Endothelial cell of umbilical vein (primary cell): ENCODE measurements around the gene DARS1. TPM values are rescaled to one million over a fixed set of nuclear protein-coding genes. Genes with fewer than 3 reads are reported as not detected.

ENCODE experiments used
- BruUV-seq: library from RNA; stranded (reverse); fragments of 400-500 nt; replicated peaks from 2 replicates; lab custom pipeline; 2021; lab: Mats Ljungman, UMichigan
- CTCF ChIA-PET: fragments of 300-600, 350-600 bp; sonication (Branson Sonifier 250); formaldehyde crosslinking; loops from one replicate; lab custom pipeline; 2021; ENCODE audit warnings: antibody characterized with exemption, inconsistent platforms; lab: Charles Lee
- POLR2A ChIA-PET: fragments of 300-600, 350-600 bp; sonication (Branson Sonifier 250); formaldehyde crosslinking; loops from one replicate; lab custom pipeline; 2021; ENCODE audit warnings: antibody characterized with exemption, inconsistent platforms; lab: Charles Lee
- DNase-seq: peaks from one replicate; pipeline ENCODE4 v3.0.0-alpha.2; 2011; ENCODE audit warnings: low read depth, low spot score
- FAIRE-seq: peaks from 2 replicates; lab custom pipeline; 2011; peaks lifted over from hg19 to GRCh38; lab: Jason Lieb, UNC
- H2AFZ ChIP-seq: 2 replicates; pipeline ENCODE4 v1.6.0; 2012; ENCODE audit warnings: low read depth, low read length, control low read depth, inconsistent platforms
- H3K27ac ChIP-seq: 2 replicates; pipeline ENCODE4 v1.5.1; 2011; ENCODE audit warnings: low read depth, mild to moderate bottlenecking, control low read depth, low read length, moderate library complexity; ENCODE audit not compliant: insufficient read depth
- H3K27me3 ChIP-seq, 2 experiments: 2 replicates each; pipeline versions ENCODE4 v1.6.0 to v1.6.1; 2011; ENCODE audit warnings: low read length in 2 of 2, mixed read lengths in 1 of 2; ENCODE audit not compliant: control insufficient read depth in 2 of 2, insufficient read depth in 2 of 2
- H3K36me3 ChIP-seq, 2 experiments: 2 replicates in 1 of 2; 3 replicates in 1 of 2; pipeline ENCODE4 v1.5.1; 2011; ENCODE audit warnings: low read length in 2 of 2, mild to moderate bottlenecking in 1 of 2, moderate library complexity in 1 of 2; ENCODE audit not compliant: control insufficient read depth in 2 of 2, insufficient read depth in 2 of 2; ENCODE audit errors: extremely low read depth in 1 of 2
- H3K4me1 ChIP-seq: 3 replicates; pipeline ENCODE4 v1.5.1; 2011; ENCODE audit warnings: mild to moderate bottlenecking, low read length; ENCODE audit not compliant: control insufficient read depth, insufficient read depth; ENCODE audit errors: extremely low read depth
- H3K4me2 ChIP-seq: 2 replicates; pipeline ENCODE4 v1.6.1; 2011; ENCODE audit warnings: low read length, control low read depth, mixed read lengths; ENCODE audit not compliant: insufficient read depth
- H3K4me3 ChIP-seq, 3 experiments: fragments of 200-600 bp in 1 of 3; sonication (generic), shearing (Covaris generic) in 1 of 3; replicated peaks in 1 of 3; 2 replicates each; pipeline ENCODE4 v1.5.1; 2011 to 2016; ENCODE audit warnings: control low read depth in 3 of 3, low read length in 3 of 3, mild to moderate bottlenecking in 2 of 3, inconsistent platforms in 1 of 3, low read depth in 1 of 3, moderate library complexity in 1 of 3; ENCODE audit not compliant: insufficient read depth in 1 of 3
- H3K79me2 ChIP-seq: 2 replicates; pipeline ENCODE4 v1.6.0; 2012; ENCODE audit warnings: low read length, inconsistent platforms; ENCODE audit not compliant: control insufficient read depth, insufficient read depth
- H3K9ac ChIP-seq: replicated peaks from 2 replicates; pipeline ENCODE3; 2011; ENCODE audit warnings: low read length, control low read depth; ENCODE audit not compliant: insufficient read depth; ENCODE audit errors: extremely low read depth
- H3K9me1 ChIP-seq: replicated peaks from 3 replicates; pipeline ENCODE4 v1.6.0; 2011; ENCODE audit warnings: mild to moderate bottlenecking, low read length; ENCODE audit not compliant: control insufficient read depth, insufficient read depth; ENCODE audit errors: extremely low read depth
- H3K9me3 ChIP-seq: replicated peaks from 2 replicates; pipeline ENCODE4 v1.5.1; 2012; ENCODE audit warnings: low read length, inconsistent platforms; ENCODE audit not compliant: control insufficient read depth, insufficient read depth
- H4K20me1 ChIP-seq: replicated peaks from 2 replicates; pipeline ENCODE3; 2011; ENCODE audit warnings: mild to moderate bottlenecking, low read length; ENCODE audit not compliant: control insufficient read depth, insufficient read depth; ENCODE audit errors: extremely low read depth
- EZH2 ChIP-seq: IDR thresholded peaks from 2 replicates; pipeline ENCODE4 v1.6.1; 2012; ENCODE audit warnings: borderline replicate concordance, low read depth, mild to moderate bottlenecking, moderate library complexity, low read length, inconsistent platforms; ENCODE audit not compliant: severe bottlenecking
- FOS ChIP-seq: IDR thresholded peaks from 2 replicates; pipeline ENCODE4 v1.6.1; 2011; ENCODE audit warnings: mild to moderate bottlenecking, low read length, moderate library complexity, borderline replicate concordance; ENCODE audit not compliant: insufficient read depth
- JUN ChIP-seq: IDR thresholded peaks from 2 replicates; pipeline ENCODE4 v1.6.1; 2011; ENCODE audit warnings: borderline replicate concordance, low read depth; ENCODE audit not compliant: insufficient read length, insufficient read depth
- POLR2AphosphoS5 ChIP-seq: IDR thresholded peaks from 2 replicates; pipeline ENCODE4 v1.6.1; 2012; ENCODE audit warnings: low read depth, mild to moderate bottlenecking, control low read depth, low read length, moderate library complexity; ENCODE audit not compliant: insufficient read depth
- dilution Hi-C: fragments of 300-500 bp; cut with MboI; formaldehyde crosslinking; loops from one replicate; pipeline ENCODE4 v1.15.0; 2019; ENCODE audit warnings: low sequenced_read_pairs; ENCODE audit not compliant: extremely low pct_ligation_motif_present
- intact Hi-C: fragments of 100-400 bp; cut with micrococcal nuclease; formaldehyde crosslinking; loops from one replicate; pipeline ENCODE4 v1.10.0; 2022
- polyA plus RNA-seq, 4 experiments: library from polyadenylated mRNA; depleted of rRNA in 3 of 4; stranded (reverse) in 3 of 4; unstranded in 1 of 4; fragments of >200 nt; gene quantifications; 2 replicates each; pipeline versions ENCODE4 v1.2.1 to v1.2.3, GENCODE V29; 2011 to 2012; ENCODE audit warnings: missing spikeins in 1 of 4
- total RNA-seq: library from RNA; stranded (reverse); gene quantifications from 2 replicates; pipeline ENCODE4 v1.2.3, GENCODE V29; 2021
- TF ChIP-seq, protein P1 (sequence below): IDR thresholded peaks from 2 replicates; pipeline ENCODE4 v1.6.1; 2011; ENCODE audit not compliant: insufficient read depth, insufficient read length
- TF ChIP-seq, protein P2 (sequence below), 2 donors: IDR thresholded peaks; 1 replicate in 1 of 2; 2 replicates in 1 of 2; pipeline ENCODE4 v1.5.1; 2011; ENCODE audit warnings: low read length in 2 of 2, mild to moderate bottlenecking in 2 of 2, moderate library complexity in 2 of 2, control low read depth in 1 of 2, inconsistent platforms in 1 of 2, low read depth in 1 of 2; ENCODE audit not compliant: insufficient read depth in 1 of 2; ENCODE audit errors: extremely low read depth in 1 of 2

DARS1 gene
- total and polyA plus RNA-seq, 2 donors (not counting 3 experiments of a cell fraction or from before 2014, with no cell fraction given), result 20.9 to 41.5 TPM

DNA sequence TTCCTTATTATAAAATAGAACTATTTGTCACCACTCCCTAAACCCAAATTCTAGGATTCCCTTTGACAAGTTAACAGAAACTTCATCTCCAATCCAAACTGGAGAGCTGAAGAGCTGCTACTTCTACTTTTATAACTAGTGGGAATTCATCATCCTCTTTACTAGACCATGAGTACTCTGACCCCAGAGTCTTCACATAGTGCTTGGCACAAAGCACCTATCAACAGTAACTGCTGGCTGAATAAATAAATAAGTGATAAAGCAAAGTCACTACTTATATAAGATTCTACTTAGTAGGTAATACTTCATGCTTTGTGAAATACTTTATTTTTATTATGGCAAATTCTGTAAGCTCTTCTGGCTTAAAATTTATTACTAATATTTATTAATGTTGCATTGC lies 49.5 kb downstream of the DARS1 start:
- H4K20me1 ChIP-seq, result no peaks in the 10 kb centered on the region
- intact Hi-C loops (no loop called here), dilution Hi-C loops (no loop called here)
- no peaks in the 10 kb centered on the region for H3K4me1 ChIP-seq
- H3K4me3 ChIP-seq, result no peak overlapping the region
- FAIRE-seq (no peak), DNase-seq (no peak)
- H3K36me3 ChIP-seq, result no peaks in the 10 kb centered on the region
- BruUV-seq, result no TSS peak
- H3K9ac ChIP-seq, result no peak overlapping the region
- TF ChIP-seq JUN (no peak), FOS (no peak), EZH2 (no peak), POLR2AphosphoS5 (no peak)
- TF ChIP-seq, protein P1, sequence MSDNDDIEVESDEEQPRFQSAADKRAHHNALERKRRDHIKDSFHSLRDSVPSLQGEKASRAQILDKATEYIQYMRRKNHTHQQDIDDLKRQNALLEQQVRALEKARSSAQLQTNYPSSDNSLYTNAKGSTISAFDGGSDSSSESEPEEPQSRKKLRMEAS, result no peak
- TF ChIP-seq, protein P2, sequence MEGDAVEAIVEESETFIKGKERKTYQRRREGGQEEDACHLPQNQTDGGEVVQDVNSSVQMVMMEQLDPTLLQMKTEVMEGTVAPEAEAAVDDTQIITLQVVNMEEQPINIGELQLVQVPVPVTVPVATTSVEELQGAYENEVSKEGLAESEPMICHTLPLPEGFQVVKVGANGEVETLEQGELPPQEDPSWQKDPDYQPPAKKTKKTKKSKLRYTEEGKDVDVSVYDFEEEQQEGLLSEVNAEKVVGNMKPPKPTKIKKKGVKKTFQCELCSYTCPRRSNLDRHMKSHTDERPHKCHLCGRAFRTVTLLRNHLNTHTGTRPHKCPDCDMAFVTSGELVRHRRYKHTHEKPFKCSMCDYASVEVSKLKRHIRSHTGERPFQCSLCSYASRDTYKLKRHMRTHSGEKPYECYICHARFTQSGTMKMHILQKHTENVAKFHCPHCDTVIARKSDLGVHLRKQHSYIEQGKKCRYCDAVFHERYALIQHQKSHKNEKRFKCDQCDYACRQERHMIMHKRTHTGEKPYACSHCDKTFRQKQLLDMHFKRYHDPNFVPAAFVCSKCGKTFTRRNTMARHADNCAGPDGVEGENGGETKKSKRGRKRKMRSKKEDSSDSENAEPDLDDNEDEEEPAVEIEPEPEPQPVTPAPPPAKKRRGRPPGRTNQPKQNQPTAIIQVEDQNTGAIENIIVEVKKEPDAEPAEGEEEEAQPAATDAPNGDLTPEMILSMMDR (IDR thresholded peaks at IDR 0.05; ENCODE audit: extremely low read depth in 1 of 2, insufficient read depth in 1 of 2, low read depth in 1 of 2, low read length in 2 of 2), result no peak
- no peaks in the 10 kb centered on the region for H3K9me1 ChIP-seq
- no peak overlapping the region for H3K4me2 ChIP-seq
- no peaks in the 10 kb centered on the region for H3K9me3 ChIP-seq
- H3K27ac ChIP-seq, result no peak overlapping the region
- no peaks in the 10 kb centered on the region for H3K27me3 ChIP-seq
- CTCF ChIA-PET, result no interaction called here
- no peaks in the 10 kb centered on the region for H3K79me2 ChIP-seq
- POLR2A ChIA-PET, result no interaction called here
- no peak overlapping the region for H2AFZ ChIP-seq
